ENCODE measurements around the gene TMEM205. TPM values are rescaled to one million over a fixed set of nuclear protein-coding genes. Genes with fewer than 3 reads are reported as not detected.
"Not testable (repeated sequence)": the region's sequence is repeated elsewhere in the genome, so short reads cannot be mapped to it uniquely, and the experiment has no call there.

Gene TMEM205
- total and polyA plus RNA-seq, 2 experiments from 2014 or later: 123 to 293 TPM

DNA sequence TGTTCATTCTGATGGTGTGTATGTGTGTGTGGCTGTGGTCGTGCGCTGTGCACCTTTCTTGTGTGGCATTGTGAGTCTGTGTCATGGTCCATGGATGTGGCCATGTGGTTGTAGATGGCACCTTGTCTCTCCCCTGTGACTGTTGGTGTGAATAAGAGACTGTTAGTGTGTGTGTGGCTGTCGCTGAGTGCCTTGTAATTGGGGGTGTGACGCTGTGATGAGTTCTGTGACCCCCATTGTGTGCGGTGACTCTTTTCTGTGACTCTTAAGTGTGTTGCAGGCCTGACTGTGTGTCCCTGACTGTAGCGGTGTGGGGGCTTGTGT lies 10.0 kb upstream of the TMEM205 start (continued):
- TF ChIP-seq, protein P1, sequence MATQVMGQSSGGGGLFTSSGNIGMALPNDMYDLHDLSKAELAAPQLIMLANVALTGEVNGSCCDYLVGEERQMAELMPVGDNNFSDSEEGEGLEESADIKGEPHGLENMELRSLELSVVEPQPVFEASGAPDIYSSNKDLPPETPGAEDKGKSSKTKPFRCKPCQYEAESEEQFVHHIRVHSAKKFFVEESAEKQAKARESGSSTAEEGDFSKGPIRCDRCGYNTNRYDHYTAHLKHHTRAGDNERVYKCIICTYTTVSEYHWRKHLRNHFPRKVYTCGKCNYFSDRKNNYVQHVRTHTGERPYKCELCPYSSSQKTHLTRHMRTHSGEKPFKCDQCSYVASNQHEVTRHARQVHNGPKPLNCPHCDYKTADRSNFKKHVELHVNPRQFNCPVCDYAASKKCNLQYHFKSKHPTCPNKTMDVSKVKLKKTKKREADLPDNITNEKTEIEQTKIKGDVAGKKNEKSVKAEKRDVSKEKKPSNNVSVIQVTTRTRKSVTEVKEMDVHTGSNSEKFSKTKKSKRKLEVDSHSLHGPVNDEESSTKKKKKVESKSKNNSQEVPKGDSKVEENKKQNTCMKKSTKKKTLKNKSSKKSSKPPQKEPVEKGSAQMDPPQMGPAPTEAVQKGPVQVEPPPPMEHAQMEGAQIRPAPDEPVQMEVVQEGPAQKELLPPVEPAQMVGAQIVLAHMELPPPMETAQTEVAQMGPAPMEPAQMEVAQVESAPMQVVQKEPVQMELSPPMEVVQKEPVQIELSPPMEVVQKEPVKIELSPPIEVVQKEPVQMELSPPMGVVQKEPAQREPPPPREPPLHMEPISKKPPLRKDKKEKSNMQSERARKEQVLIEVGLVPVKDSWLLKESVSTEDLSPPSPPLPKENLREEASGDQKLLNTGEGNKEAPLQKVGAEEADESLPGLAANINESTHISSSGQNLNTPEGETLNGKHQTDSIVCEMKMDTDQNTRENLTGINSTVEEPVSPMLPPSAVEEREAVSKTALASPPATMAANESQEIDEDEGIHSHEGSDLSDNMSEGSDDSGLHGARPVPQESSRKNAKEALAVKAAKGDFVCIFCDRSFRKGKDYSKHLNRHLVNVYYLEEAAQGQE (IDR thresholded peaks at IDR 0.05; ENCODE audit: unreplicated experiment): no peak
- TF ChIP-seq POLR2AphosphoS5 (IDR thresholded peaks at IDR 0.05; ENCODE audit: low read depth): no peak
- no peak for TF ChIP-seq ZNF114 (CRISPR knock-in tag; IDR thresholded peaks at IDR 0.05)
- TF ChIP-seq, protein P2, sequence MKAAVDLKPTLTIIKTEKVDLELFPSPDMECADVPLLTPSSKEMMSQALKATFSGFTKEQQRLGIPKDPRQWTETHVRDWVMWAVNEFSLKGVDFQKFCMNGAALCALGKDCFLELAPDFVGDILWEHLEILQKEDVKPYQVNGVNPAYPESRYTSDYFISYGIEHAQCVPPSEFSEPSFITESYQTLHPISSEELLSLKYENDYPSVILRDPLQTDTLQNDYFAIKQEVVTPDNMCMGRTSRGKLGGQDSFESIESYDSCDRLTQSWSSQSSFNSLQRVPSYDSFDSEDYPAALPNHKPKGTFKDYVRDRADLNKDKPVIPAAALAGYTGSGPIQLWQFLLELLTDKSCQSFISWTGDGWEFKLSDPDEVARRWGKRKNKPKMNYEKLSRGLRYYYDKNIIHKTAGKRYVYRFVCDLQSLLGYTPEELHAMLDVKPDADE (IDR thresholded peaks at IDR 0.05): no peak
- no peak for TF ChIP-seq EZH2phosphoT487 (IDR thresholded peaks at IDR 0.05; ENCODE audit: unreplicated experiment)
- TF ChIP-seq, protein P3, sequence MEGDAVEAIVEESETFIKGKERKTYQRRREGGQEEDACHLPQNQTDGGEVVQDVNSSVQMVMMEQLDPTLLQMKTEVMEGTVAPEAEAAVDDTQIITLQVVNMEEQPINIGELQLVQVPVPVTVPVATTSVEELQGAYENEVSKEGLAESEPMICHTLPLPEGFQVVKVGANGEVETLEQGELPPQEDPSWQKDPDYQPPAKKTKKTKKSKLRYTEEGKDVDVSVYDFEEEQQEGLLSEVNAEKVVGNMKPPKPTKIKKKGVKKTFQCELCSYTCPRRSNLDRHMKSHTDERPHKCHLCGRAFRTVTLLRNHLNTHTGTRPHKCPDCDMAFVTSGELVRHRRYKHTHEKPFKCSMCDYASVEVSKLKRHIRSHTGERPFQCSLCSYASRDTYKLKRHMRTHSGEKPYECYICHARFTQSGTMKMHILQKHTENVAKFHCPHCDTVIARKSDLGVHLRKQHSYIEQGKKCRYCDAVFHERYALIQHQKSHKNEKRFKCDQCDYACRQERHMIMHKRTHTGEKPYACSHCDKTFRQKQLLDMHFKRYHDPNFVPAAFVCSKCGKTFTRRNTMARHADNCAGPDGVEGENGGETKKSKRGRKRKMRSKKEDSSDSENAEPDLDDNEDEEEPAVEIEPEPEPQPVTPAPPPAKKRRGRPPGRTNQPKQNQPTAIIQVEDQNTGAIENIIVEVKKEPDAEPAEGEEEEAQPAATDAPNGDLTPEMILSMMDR (conservative IDR thresholded peaks at IDR 0.05; ENCODE audit: low read depth in 2 of 2): no peak
- TF ChIP-seq ZNF331 (CRISPR knock-in tag; IDR thresholded peaks at IDR 0.05; ENCODE audit: low read depth): no peak
- no peak for TF ChIP-seq STAT1 (IDR thresholded peaks at IDR 0.05; ENCODE audit: unreplicated experiment)
- TF ChIP-seq NANOG (IDR thresholded peaks at IDR 0.05; ENCODE audit: borderline replicate concordance): no peak
- no peak for TF ChIP-seq JUNB (IDR thresholded peaks at IDR 0.05; ENCODE audit: unreplicated experiment)
- TF ChIP-seq EZH2 (IDR thresholded peaks at IDR 0.05; ENCODE audit: low read depth, unreplicated experiment): no peak

DNA sequence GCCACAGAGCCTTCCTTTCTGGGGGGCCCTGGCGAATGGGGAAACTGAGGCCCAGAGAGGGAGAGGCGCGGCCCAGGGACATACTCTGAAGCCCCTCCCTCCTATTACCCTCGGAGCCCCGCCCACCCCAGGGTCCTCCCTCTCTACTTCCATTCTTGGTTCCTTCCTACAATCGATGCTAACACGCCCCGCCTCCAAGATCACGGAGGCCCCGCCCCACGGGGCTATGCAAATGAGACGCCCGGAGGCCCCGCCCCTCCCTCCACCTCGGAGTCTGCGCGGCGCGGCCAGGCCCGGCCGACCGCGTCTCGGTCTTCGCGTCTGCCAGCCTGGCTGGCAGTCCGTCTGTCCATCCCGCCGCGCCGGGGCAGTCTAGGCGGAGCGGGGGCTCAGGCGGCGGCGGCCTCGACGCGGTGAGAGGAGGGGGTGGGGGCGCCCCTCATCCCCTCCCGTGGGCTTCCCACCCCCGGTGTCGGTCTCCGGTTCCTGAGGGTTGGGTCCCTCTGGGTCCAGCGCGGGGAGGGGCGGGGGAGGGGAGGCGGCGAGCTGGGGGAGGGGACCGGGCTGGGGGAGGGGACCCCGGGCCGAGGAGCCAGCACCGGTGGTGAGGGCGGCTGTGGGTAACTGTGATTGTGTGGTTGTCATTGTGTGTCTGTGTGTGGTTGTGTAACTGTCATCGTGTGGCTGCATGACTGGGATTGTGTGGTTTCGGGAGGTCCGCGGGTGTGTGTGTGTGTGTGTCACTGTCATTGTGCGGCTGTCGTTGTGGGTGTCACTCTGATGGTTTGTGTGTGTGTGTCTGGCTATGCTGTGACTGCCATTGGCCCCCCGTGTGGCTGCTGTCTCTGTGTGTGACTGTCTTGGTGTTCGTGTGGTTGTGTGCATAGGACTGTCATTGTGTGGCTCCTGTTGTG lies 9.3 kb upstream of the TMEM205 start, which contains the start of gene PLPPR2:
PLPPR2 (plus strand) TSS at position 273 of the 914 bp plus-strand sequence. CDS start 2,242 bp downstream, outside the sequence.
- Histone ChIP-seq H3K36me3 (ENCODE audit: insufficient read depth) (no peaks in the 10 kb centered on the region), H3K27me3 (ENCODE audit: insufficient read depth) (peaks cover 5% of the 10 kb centered on the region; the same call in 1 of the 2 replicates), H3K79me2 (replicated peaks; ENCODE audit: insufficient read depth) (no peaks in the 10 kb centered on the region), H3K27ac (ENCODE audit: low read depth) (no peak within 1 kb of the TSS), H2AFZ (peak within 1 kb of the TSS; percentile 80), H3K9me2 (ENCODE audit: insufficient read depth) (no peaks in the 10 kb centered on the region), H3K4me2 (peak within 1 kb of the TSS; percentile 81), H4K20me1 (replicated peaks; ENCODE audit: insufficient read depth) (no peaks in the 10 kb centered on the region), H3K4me1 (ENCODE audit: insufficient read depth) (peaks cover 10% of the 10 kb centered on the region), H3K4me3 (peak within 1 kb of the TSS; percentile 62), H3F3A (replicated peaks; ENCODE audit: low read depth) (no peaks in the 10 kb centered on the region)
- TF ChIP-seq NANOG (IDR thresholded peaks at IDR 0.05; ENCODE audit: borderline replicate concordance) (no peak), POLR2AphosphoS5 (IDR thresholded peaks at IDR 0.05; ENCODE audit: low read depth) (peak; percentile 74)
- Mint-ChIP-seq H3K4me1 (peaks cover 15% of the 10 kb centered on the region), H3K36me3 (ENCODE audit: low read depth) (no peaks in the 10 kb centered on the region; the same call in 2 of the 3 replicates), H3K27ac (no peak within 1 kb of the TSS), H3K4me3 (peak within 1 kb of the TSS; percentile 77), H3K9me3 (no peaks in the 10 kb centered on the region; the same call in 2 of the 3 replicates), H3K27me3 (ENCODE audit: insufficient read depth, low read depth, poor library complexity) (peaks cover 37% of the 10 kb centered on the region)
- peak; percentile 99 for DNase-seq (ENCODE audit: low spot score)
- ATAC-seq: peak; percentile 89

DNA sequence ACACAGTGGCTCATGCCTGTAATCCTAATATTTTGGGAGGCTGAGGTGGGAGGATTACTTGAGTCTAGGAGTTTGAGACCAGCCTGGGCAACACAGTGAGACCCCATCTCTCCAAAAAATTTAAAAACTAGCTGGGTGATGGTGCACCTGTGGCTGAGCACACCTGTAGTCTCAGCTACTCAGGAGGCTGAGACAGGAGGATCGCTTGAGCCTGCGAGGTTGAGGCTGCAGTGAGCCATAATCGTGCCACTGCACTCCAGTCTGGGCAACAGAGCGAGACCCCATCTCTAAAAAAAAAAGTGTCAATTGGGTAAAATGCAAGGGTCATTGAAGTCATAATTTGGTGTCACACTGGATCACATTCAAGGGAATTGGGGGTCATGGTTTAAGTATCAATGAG lies 8.0 kb upstream of the TMEM205 start:
- H3K27me3 Mint-ChIP-seq (ENCODE audit: insufficient read depth, low read depth, poor library complexity): peaks cover 31% of the 10 kb centered on the region
- H3K4me3 ChIP-seq; H3K4me2 ChIP-seq; H3K9me3 Mint-ChIP-seq; H3K4me1 ChIP-seq (ENCODE audit: insufficient read depth); H3F3A ChIP-seq (replicated peaks; ENCODE audit: low read depth); H3K79me2 ChIP-seq (replicated peaks; ENCODE audit: insufficient read depth); H3K27ac ChIP-seq (ENCODE audit: low read depth); H4K20me1 ChIP-seq (replicated peaks; ENCODE audit: insufficient read depth); H3K9me2 ChIP-seq (ENCODE audit: insufficient read depth); H3K36me3 Mint-ChIP-seq (ENCODE audit: low read depth); H3K27me3 ChIP-seq (ENCODE audit: insufficient read depth); H3K27ac Mint-ChIP-seq; ATAC-seq; DNase-seq (ENCODE audit: low spot score); H3K36me3 ChIP-seq (ENCODE audit: insufficient read depth); H2AFZ ChIP-seq: not testable (repeated sequence)
- H3K4me1 Mint-ChIP-seq: peaks cover 14% of the 10 kb centered on the region
- H3K4me3 Mint-ChIP-seq: peak overlapping the region; percentile 16; the same call in 1 of the 3 replicates

Measured in GM23338 (cell line).